HEK293 (cell line): Measurements from ENCODE around the gene ZNF532.

Experiments
- CTCF ChIA-PET: fragments of 350-600 bp; formaldehyde crosslinking; extraction: SDS; loops from one replicate; lab custom pipeline; 2021; ENCODE audit warnings: antibody characterized with exemption; lab: Yijun Ruan, JAX
- POLR2A ChIA-PET: fragments of 300-600 bp; formaldehyde crosslinking; extraction: SDS; loops from one replicate; lab custom pipeline; 2020; ENCODE audit warnings: antibody characterized with exemption, inconsistent platforms; lab: Yijun Ruan, JAX
- H3K27ac ChIP-seq: fragments of 200-500 bp; sonication (Bioruptor generic); 2 replicates; pipeline ENCODE4 v1.5.1; 2014; ENCODE audit warnings: low read depth, low read length, control low read depth, inconsistent platforms; ENCODE audit errors: extremely low read depth
- H3K36me3 ChIP-seq, 2 experiments: fragments of 200-500 bp in 1 of 2; sonication (Bioruptor generic) in 1 of 2; 1 replicate in 1 of 2; 2 replicates in 1 of 2; pipeline ENCODE4 v1.5.1; 2014 to 2017; ENCODE audit warnings: inconsistent platforms in 2 of 2, low read length in 2 of 2; ENCODE audit not compliant: control insufficient read depth in 2 of 2, insufficient read depth in 1 of 2
- H3K4me1 ChIP-seq: fragments of 200-500 bp; sonication (Bioruptor generic); 2 replicates; pipeline ENCODE4 v1.5.1; 2014; ENCODE audit warnings: mild to moderate bottlenecking, low read length, inconsistent platforms; ENCODE audit not compliant: control insufficient read depth, insufficient read depth
- H3K4me3 ChIP-seq: 2 replicates; pipeline ENCODE4 v1.5.1; 2011; ENCODE audit warnings: low read depth, mild to moderate bottlenecking, control low read depth, low read length, moderate library complexity
- H3K9me3 ChIP-seq: fragments of 200-500 bp; sonication (Bioruptor generic); 2 replicates; pipeline ENCODE4 v1.5.1; 2014; ENCODE audit warnings: low read depth, low read length, inconsistent platforms; ENCODE audit not compliant: control insufficient read depth, insufficient read depth
- BCL11A ChIP-seq: fragments of 450-650 bp; formaldehyde crosslinking; IDR thresholded peaks from 2 replicates; pipeline ENCODE4 v1.5.1; 2016; ENCODE audit warnings: low read depth, missing biosample characterization, missing genetic modification characterization
- KLF1 ChIP-seq: fragments of 450-650 bp; formaldehyde crosslinking; IDR thresholded peaks from 2 replicates; pipeline ENCODE4 v1.5.1; 2016; ENCODE audit warnings: missing biosample characterization, missing genetic modification characterization
- KLF9 ChIP-seq: fragments of 450-650 bp; formaldehyde crosslinking; IDR thresholded peaks from 2 replicates; pipeline ENCODE4 v1.5.1; 2016; ENCODE audit warnings: missing biosample characterization, missing genetic modification characterization, low read depth
- OVOL3 ChIP-seq: fragments of 450-650 bp; formaldehyde crosslinking; IDR thresholded peaks from 2 replicates; pipeline ENCODE4 v1.5.1; 2016; ENCODE audit warnings: missing biosample characterization, missing genetic modification characterization
- TCF7L2 ChIP-seq: IDR thresholded peaks from 2 replicates; pipeline ENCODE4 v1.6.1; 2011; ENCODE audit warnings: low read depth, mild to moderate bottlenecking, inconsistent platforms, low read length, moderate library complexity, borderline replicate concordance
- ZBTB44 ChIP-seq: fragments of 450-650 bp; IDR thresholded peaks from 2 replicates; pipeline ENCODE4 v1.5.1; 2018; ENCODE audit warnings: missing biosample characterization, mild to moderate bottlenecking, missing genetic modification characterization
- ZNF133 ChIP-seq: fragments of 450-650 bp; formaldehyde crosslinking; IDR thresholded peaks from 2 replicates; pipeline ENCODE4 v1.5.1; 2016; ENCODE audit warnings: missing biosample characterization, missing genetic modification characterization
- ZNF266 ChIP-seq: fragments of 450-650 bp; formaldehyde crosslinking; IDR thresholded peaks from 2 replicates; pipeline ENCODE4 v1.5.1; 2016; ENCODE audit warnings: missing biosample characterization, missing genetic modification characterization, low read depth
- ZNF302 ChIP-seq: fragments of 450-650 bp; formaldehyde crosslinking; IDR thresholded peaks from 2 replicates; pipeline ENCODE4 v1.5.1; 2016; ENCODE audit warnings: missing biosample characterization, missing genetic modification characterization, low read depth
- ZNF354C ChIP-seq: fragments of 450-650 bp; formaldehyde crosslinking; IDR thresholded peaks from 2 replicates; pipeline ENCODE4 v1.5.1; 2016; ENCODE audit warnings: missing biosample characterization, missing genetic modification characterization, low read depth, borderline replicate concordance
- ZNF366 ChIP-seq: fragments of 450-650 bp; formaldehyde crosslinking; conservative IDR thresholded peaks from 2 replicates; pipeline ENCODE4 v1.5.1; 2016; ENCODE audit warnings: missing biosample characterization, missing genetic modification characterization
- ZNF521 ChIP-seq: fragments of 450-650 bp; formaldehyde crosslinking; IDR thresholded peaks from 2 replicates; pipeline ENCODE4 v1.5.1; 2017; ENCODE audit warnings: missing biosample characterization, mild to moderate bottlenecking, missing genetic modification characterization
- ZNF580 ChIP-seq: fragments of 450-650 bp; formaldehyde crosslinking; IDR thresholded peaks from 2 replicates; pipeline ENCODE4 v1.5.1; 2016; ENCODE audit warnings: missing biosample characterization, missing genetic modification characterization
- ZNF76 ChIP-seq: fragments of 450-650 bp; formaldehyde crosslinking; IDR thresholded peaks from 2 replicates; pipeline ENCODE4; 2016; ENCODE audit warnings: low read depth, missing biosample characterization, missing genetic modification characterization, borderline replicate concordance
- ZSCAN30 ChIP-seq: fragments of 450-650 bp; IDR thresholded peaks from 2 replicates; pipeline ENCODE4 v1.5.1; 2018; ENCODE audit warnings: missing biosample characterization, mild to moderate bottlenecking, missing genetic modification characterization, moderate library complexity
- ZSCAN4 ChIP-seq: fragments of 450-650 bp; formaldehyde crosslinking; IDR thresholded peaks from 2 replicates; pipeline ENCODE4 v1.5.1; 2017; ENCODE audit warnings: missing biosample characterization, missing genetic modification characterization
- TF ChIP-seq, protein P1 (sequence below): fragments of 450-650 bp; formaldehyde crosslinking; conservative IDR thresholded peaks from 2 replicates; pipeline ENCODE4 v1.5.1; 2016; ENCODE audit warnings: low read depth, missing biosample characterization, missing genetic modification characterization
- TF ChIP-seq, protein P2 (sequence below): fragments of 450-650 bp; formaldehyde crosslinking; IDR thresholded peaks from 2 replicates; pipeline ENCODE4 v1.5.1; 2016; ENCODE audit warnings: missing biosample characterization, missing genetic modification characterization

The ZNF532 gene

DNA sequence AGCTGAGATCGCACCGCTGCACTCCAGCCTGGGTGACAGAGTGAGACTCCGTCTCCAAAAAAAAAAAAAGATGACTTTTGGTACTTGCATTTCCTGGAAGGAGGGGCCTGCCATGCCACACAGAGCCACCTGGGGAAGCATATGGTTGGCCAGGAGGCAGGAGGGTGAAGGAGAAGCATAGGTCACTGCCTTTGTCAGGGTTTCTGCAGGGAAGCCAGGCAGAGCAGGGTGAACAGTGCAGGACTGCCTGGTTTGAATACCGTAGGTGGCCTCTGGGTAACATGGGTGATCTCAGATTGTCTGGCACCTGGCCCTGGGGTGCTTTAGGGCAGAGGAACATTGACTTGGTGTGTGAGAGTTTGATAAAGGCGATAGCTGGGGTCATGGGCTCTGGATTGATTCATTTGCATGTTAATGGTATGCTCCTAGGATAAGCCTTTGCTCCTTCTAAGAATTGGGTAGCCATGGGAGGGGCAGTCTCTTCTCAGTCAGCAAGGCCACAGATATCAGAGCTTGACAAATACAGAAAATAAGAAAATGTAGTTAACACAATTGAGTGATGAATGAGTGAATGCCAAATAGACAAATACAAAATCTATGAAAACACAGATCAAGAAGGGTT is 151.0 kb downstream of the ZNF532 start:
- no peaks in the 10 kb centered on the region for H3K36me3 ChIP-seq
- H3K27ac ChIP-seq = no peak overlapping the region
- POLR2A ChIA-PET = no interaction called here
- TF ChIP-seq TCF7L2 (no peak), ZNF580 (tag by site-specific recombination) (no peak), ZNF266 (tag by site-specific recombination) (no peak), ZBTB44 (no peak), OVOL3 (no peak), ZSCAN4 (no peak), ZNF302 (tag by site-specific recombination) (no peak), ZNF133 (tag by site-specific recombination) (no peak), BCL11A (no peak), ZNF366 (tag by site-specific recombination) (no peak), KLF9 (tag by site-specific recombination) (no peak), ZNF521 (no peak), KLF1 (tag by site-specific recombination) (no peak), ZNF354C (tag by site-specific recombination) (no peak), ZSCAN30 (tag by site-specific recombination) (no peak), ZNF76 (tag by site-specific recombination) (no peak)
- TF ChIP-seq, protein P1, sequence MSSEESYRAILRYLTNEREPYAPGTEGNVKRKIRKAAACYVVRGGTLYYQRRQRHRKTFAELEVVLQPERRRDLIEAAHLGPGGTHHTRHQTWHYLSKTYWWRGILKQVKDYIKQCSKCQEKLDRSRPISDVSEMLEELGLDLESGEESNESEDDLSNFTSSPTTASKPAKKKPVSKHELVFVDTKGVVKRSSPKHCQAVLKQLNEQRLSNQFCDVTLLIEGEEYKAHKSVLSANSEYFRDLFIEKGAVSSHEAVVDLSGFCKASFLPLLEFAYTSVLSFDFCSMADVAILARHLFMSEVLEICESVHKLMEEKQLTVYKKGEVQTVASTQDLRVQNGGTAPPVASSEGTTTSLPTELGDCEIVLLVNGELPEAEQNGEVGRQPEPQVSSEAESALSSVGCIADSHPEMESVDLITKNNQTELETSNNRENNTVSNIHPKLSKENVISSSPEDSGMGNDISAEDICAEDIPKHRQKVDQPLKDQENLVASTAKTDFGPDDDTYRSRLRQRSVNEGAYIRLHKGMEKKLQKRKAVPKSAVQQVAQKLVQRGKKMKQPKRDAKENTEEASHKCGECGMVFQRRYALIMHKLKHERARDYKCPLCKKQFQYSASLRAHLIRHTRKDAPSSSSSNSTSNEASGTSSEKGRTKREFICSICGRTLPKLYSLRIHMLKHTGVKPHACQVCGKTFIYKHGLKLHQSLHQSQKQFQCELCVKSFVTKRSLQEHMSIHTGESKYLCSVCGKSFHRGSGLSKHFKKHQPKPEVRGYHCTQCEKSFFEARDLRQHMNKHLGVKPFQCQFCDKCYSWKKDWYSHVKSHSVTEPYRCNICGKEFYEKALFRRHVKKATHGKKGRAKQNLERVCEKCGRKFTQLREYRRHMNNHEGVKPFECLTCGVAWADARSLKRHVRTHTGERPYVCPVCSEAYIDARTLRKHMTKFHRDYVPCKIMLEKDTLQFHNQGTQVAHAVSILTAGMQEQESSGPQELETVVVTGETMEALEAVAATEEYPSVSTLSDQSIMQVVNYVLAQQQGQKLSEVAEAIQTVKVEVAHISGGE (tag by site-specific recombination) = no peak
- TF ChIP-seq, protein P2, sequence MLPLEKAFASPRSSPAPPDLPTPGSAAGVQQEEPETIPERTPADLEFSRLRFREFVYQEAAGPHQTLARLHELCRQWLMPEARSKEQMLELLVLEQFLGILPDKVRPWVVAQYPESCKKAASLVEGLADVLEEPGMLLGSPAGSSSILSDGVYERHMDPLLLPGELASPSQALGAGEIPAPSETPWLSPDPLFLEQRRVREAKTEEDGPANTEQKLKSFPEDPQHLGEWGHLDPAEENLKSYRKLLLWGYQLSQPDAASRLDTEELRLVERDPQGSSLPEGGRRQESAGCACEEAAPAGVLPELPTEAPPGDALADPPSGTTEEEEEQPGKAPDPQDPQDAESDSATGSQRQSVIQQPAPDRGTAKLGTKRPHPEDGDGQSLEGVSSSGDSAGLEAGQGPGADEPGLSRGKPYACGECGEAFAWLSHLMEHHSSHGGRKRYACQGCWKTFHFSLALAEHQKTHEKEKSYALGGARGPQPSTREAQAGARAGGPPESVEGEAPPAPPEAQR (tag by site-specific recombination) = no peak
- TF ChIP-seq, all 188 proteins: peak for 0
- Histone ChIP-seq H3K4me3 (no peak overlapping the region), H3K4me1 (peaks cover 10% of the 10 kb centered on the region), H3K9me3 (no peaks in the 10 kb centered on the region; the same call in 1 of the 2 replicates)
- CTCF ChIA-PET = no interaction called here
